ENCODE data around the gene WNT3A.

WNT3A gene

DNA sequence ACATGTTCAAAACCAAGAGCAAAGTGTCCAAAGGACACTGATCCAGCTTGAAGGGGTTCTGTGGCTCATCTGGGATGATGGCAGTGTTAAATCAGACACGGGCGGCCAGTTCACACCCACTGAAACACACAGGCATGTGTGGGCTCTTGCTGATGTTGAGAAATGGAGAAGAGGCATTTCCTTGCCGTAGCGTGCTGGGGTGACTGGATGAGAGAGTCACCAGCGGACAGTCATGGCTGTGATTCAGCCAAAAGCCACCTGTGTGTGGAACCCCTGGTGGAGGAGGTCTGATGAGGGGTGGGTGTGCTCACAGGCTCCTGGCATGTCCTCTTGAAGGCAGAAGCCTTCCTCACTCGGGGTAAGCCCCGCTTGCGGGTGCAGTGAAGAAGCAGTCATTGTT, 89.1 kb downstream of the WNT3A start:
- no peak for DNase-seq (ENCODE audit: low read depth, low spot score)
- H3K27ac ChIP-seq: peak overlapping the region; percentile 10

- peak overlapping the region; percentile 10 for H3K27ac ChIP-seq
- DNase-seq (ENCODE audit: low read depth, low spot score): no peak
These were observed 89.9 kb downstream of the WNT3A start for GRCh38 chr1:228096416-228097332.

GRCh38 chr1:228097333-228098081, 90.7 kb downstream of the WNT3A start:
- no peak overlapping the region for H3K27ac ChIP-seq
- DNase-seq (ENCODE audit: low read depth, low spot score): no peak

DNA sequence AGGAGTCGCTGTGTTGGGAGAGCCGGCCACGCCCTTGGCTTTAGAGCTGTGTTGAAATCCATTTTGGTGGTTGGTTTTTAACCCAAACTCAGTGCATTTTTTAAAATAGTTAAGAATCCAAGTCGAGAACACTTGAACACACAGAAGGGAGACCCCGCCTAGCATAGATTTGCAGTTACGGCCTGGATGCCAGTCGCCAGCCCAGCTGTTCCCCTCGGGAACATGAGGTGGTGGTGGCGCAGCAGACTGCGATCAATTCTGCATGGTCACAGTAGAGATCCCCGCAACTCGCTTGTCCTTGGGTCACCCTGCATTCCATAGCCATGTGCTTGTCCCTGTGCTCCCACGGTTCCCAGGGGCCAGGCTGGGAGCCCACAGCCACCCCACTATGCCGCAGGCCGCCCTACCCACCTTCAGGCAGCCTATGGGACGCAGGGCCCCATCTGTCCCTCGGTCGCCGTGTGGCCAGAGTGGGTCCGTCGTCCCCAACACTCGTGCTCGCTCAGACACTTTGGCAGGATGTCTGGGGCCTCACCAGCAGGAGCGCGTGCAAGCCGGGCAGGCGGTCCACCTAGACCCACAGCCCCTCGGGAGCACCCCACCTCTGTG, 91.6 kb downstream of the WNT3A start:
- DNase-seq (ENCODE audit: low read depth, low spot score): no peak
- no peak overlapping the region for H3K27ac ChIP-seq

DNA sequence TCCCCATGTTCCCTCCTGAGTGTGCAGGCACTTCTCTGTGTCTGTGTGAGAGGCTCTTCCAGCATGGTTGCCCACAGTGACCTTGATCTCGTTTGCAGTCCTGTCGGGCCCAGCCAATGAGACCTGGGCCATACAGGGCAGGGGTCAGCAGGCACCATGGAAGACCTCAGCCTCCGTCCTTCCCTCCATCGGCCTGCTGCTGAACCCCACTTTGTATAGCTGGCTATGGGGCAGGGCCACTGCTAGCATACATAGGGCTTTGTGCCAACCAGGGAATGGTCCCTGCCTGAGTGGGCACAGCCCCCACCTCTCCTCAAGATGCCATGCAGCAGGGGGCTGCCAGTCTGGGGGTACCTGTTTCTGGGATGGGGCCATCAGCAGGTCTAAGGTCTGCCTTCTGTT, 92.5 kb downstream of the WNT3A start:
- no peak for DNase-seq (ENCODE audit: low read depth, low spot score)
- H3K27ac ChIP-seq: no peak overlapping the region

DNA sequence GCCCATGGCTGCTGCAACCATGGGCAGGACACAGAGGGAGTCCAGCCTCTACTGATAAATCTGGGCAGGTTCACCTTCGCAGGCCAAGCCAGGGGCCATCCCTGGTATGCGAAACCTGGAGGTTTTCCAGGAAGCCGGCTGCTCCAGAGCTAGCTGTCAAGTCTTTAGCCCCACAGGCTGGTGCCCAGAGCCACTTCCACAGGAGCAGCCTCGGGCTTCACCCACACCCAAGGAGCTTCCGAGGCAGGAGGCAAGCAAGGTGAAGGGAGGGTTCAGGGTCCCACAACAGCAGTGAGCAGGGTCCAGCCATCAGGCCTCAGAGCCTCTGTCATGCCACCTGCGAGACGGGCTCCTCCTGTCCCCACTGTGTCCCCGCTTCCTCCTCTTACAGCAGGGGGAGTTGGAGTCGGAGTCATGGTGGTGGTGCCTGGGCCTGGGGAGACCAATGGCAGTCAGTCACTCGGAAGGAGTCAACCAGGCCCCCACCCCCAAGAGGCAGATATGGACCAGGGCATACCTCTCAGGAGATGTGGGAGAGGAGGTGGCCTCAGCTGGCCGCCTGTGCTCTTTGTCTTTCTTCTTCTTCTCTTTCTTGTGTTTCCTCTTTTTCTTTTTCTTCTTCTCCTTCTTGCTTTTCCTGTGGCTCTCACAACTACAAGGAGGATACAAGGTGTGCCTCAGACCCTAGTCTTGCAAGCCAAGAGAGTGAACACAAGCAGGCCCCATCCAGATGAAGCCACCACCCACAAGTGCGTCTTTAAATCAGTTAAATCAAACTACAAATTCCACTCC, 94.2 kb downstream of the WNT3A start:
- peak overlapping the region; percentile 71 for H3K27ac ChIP-seq
- no peak for DNase-seq (ENCODE audit: low read depth, low spot score)

DNA sequence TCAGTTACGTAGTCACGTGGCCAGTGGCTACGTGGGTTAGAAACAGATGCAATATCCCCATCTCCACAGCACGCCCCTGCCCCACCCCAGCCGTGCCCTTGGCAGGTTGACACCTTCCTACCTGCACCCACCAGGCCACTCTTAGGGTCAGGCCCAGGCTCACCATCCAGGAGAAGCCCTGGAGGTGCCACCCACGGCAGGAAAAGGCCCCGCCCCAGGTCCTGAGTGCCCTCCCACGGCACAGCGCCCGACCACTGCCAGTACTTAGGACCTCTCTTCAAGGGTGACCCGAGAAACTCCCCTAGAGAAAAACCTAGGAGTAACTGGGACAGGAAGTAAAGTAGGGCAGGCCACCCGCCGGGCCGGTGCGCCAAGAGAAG, 94.8 kb downstream of the WNT3A start:
- H3K27ac ChIP-seq: peak overlapping the region; percentile 71
- no peak for DNase-seq (ENCODE audit: low read depth, low spot score)

DNA sequence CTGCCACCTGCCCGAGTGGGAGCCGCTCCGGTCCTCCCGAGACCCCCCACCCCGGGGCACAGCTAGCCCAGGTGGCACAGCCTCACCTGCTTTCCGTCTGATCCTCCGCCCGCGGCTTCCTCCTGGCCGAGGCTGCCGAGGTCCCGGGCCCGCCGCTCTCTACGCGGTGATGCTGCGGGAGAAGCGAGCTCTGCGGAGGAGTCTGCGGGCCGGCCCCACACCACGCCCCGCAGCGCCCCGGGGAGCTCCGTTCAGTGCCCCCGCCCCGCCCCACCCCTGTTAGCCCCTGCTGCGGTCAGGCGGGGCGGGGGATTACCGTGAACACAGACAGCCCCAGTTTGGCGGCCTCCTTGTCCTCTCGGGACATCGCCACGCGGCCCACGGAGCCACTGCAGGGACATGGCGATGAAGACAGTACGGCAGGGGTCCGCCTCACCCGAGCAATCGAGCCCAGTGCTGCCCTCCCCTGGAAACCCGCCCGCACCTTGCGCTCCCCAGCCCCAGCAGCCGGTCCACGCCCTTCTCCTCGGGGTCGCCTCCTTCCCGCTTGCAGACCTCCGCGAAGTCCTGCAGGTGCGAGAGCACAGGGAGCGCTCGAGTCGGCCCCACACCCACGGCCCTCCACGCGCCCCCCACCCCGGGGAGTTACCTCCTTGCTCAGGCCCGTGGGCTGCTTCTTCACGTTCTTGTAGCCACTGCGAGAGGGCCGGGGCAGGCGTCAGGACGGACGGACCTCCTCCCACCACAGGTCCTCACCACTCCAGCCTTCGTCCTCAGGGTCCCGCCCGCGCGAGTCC, 95.4 kb downstream of the WNT3A start:
- peak overlapping the region; percentile 71 for H3K27ac ChIP-seq
- DNase-seq (ENCODE audit: low read depth, low spot score): no peak

DNA sequence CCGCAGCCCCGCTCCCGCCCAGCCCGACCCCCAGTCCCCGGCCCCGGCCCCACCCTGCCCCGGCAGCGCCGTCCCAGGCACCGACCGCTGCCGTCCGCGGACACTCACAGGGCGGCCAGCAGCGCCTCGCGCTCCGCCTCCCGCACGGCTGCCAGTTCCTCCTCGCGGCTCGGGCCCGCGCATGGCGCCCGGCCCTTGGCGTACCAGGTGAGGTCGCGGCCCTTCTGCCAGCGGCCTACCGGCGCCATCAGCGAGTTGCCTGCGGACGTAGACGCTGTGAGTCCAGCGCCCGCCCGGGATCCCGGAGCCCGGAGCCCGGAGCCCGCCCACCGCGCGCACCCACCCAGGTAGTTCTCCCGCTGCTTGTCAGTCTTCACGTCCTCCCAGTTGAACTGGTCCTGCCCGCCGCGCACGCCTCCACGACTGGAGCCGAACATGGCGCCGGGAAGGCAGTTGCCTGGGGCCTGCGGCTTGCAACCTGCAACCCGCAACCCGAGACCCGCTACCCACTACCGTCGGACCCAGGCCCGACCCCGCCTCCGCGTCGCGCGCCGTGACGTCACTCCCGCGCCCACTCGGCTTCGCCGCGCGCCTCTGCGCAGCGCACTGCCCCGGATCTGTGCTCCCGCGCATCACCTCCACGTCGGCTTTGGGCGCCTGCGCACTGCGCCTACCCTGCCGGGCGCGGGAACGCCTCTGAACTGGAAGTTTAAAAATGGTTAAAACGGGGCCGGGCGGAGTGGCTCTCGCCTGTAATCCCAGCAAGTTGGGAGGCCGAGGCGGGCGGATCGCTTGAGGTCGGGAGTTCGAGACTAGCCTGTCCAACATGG, 96.2 kb downstream of the WNT3A start, which contains the start of gene C1orf35:
Gene C1orf35 (minus strand): TSS at position 535 of the 830 bp plus-strand sequence. CDS start 98 bp downstream, at position 437.
- no peak for DNase-seq (ENCODE audit: low read depth, low spot score)
- peak within 1 kb of the TSS; percentile 71 for H3K27ac ChIP-seq

DNA sequence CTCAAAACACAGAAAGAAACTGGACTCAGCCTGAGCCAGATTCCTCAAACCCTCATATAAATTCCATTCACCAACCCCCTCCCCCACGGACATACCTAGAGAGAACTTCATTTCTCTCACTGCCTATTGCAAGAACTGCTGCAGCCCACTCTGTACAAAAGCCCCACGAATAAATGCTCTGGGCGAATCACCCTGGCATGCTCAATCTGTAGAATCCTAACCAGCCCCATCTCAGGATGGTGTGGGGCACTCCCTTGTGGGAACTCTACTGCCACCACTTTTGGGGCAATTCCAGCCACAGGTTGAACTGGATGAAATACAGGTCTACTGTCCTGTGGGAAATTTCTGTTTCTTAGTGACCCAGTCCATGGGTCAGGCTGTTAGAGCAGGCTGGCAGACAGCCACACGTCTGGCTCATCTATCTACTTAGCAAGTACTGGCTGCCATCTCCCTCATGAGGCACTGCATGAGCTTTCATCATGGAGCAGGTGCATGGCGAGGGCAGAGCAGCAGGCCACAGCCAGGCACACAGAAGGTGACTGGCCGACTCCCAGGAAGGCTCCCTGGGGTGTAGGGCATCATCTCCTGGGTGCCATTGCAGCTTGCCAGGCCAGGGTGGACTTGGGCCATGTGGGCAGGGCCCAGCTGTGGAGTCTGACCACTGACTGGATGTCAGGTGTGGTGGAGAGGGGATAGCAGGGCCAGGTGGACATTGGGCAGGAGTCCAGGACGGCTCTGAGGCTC, 97.9 kb downstream of the WNT3A start:
- no peak for DNase-seq (ENCODE audit: low read depth, low spot score)
- H3K27ac ChIP-seq: no peak overlapping the region

DNA sequence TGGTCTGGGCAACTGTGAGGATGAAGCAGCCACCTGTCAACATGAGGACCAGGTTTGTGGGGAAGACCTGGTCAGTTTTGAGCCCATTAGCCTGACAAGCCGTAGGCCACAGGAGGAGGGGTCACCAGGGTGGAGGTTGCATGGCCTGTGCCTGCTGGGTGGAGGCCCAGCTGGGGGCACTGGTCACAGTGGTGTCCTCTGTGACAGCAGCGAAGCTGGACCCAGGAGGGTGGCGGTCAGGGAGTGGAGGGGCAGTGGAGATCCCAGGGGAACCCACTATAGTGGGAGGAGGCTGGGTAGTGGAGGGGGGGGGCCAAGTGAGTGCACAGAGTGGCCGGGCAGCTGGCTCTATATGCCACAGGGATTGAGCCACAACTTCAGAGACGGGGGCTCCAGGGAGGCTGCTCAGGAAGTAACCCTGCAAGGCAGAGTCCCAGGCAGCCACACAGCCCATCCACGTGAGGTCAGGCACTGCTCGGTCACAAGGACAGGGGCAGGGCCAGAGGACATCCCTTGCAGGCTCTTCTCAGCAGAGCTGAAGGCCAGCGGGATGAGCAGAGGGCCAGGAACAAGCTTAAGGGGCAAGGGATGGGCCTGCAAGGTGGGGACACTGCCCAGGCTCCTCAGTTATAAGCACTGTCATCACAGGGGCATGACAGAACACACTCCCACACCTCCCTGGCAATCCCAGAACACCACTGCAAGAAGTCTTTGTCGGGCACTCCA, 98.6 kb downstream of the WNT3A start:
- DNase-seq (ENCODE audit: low read depth, low spot score): no peak
- H3K27ac ChIP-seq: no peak overlapping the region

- no peak for DNase-seq (ENCODE audit: low read depth, low spot score)
These were observed 99.4 kb downstream of the WNT3A start for GRCh38 chr1:228105996-228106799.

GRCh38 chr1:228106800-228107054, 99.9 kb downstream of the WNT3A start:
- no peak for DNase-seq (ENCODE audit: low read depth, low spot score)
- H3K27ac ChIP-seq: no peak overlapping the region

More at GRCh38 chr1:228105996-228106799, 99.4 kb downstream of the WNT3A start:
- no peak overlapping the region for H3K27ac ChIP-seq

GRCh38 chr1:228107636-228108035, 100.8 kb downstream of the WNT3A start:
- no peak overlapping the region for H3K27ac ChIP-seq
- no peak for DNase-seq (ENCODE audit: low read depth, low spot score)

- no peak for DNase-seq (ENCODE audit: low read depth, low spot score)
- H3K27ac ChIP-seq: no peak overlapping the region
These were observed 101.4 kb downstream of the WNT3A start for GRCh38 chr1:228108055-228108690.

- peak overlapping the region; percentile 59 for H3K27ac ChIP-seq
- no peak for DNase-seq (ENCODE audit: low read depth, low spot score)
These were observed 101.9 kb downstream of the WNT3A start for GRCh38 chr1:228108742-228109072.

All from epithelial cell of prostate (primary cell).